T-cell (primary cell): ENCODE results near the gene AKR1B15. TPM values are rescaled to one million over a fixed set of nuclear protein-coding genes. Genes with fewer than 3 reads are reported as not detected.
A peak's percentile ranks its signal among the peaks of the same experiment; 100 is the strongest.
"Not testable (repeated sequence)": the region's sequence is repeated elsewhere in the genome, so short reads cannot be mapped to it uniquely, and the experiment has no call there.

ENCODE experiments used
- ATAC-seq, 4 experiments: fragments of 200-7000 bp in 3 of 4; fragments of 150-1000 bp in 1 of 4; cut with Tn5 transposase; replicated peaks in 1 of 4; 1 replicate in 3 of 4; 2 replicates in 1 of 4; pipeline ENCODE4 v1.10.0; 2021; ENCODE audit warnings: moderate library complexity in 3 of 4, mild to moderate bottlenecking in 2 of 4, moderate number of reproducible peaks in 1 of 4
- CTCF ChIA-PET, 2 donors: fragments of 300-600 bp; sonication (Branson Sonifier 250); formaldehyde crosslinking; loops; one replicate each; lab custom pipeline; 2022; ENCODE audit warnings: antibody characterized with exemption in 2 of 2; lab: Charles Lee
- POLR2A ChIA-PET, 2 donors: fragments of 300-600 bp; sonication (Branson Sonifier 250); formaldehyde crosslinking; loops; one replicate each; lab custom pipeline; 2022; ENCODE audit warnings: antibody characterized with exemption in 2 of 2; lab: Charles Lee
- DNase-seq, 35 experiments: peaks; one replicate each; pipeline versions ENCODE4 v3.0.0 to v3.0.0-alpha.2; 2013 to 2023
- H3K27ac ChIP-seq: one replicate; pipeline ENCODE4 v1.5.1; 2013; ENCODE audit warnings: low read length
- H3K27me3 ChIP-seq, 2 experiments: replicated peaks in 1 of 2; 1 replicate in 1 of 2; 2 replicates in 1 of 2; pipeline versions ENCODE4 v1.6.1 to v1.7.0; 2013; ENCODE audit warnings: low read length in 1 of 2, mixed read lengths in 1 of 2; ENCODE audit not compliant: control insufficient read depth in 2 of 2, insufficient read depth in 2 of 2; ENCODE audit errors: extremely low read depth in 1 of 2
- H3K36me3 ChIP-seq, 2 donors: 1 replicate in 1 of 2; 2 replicates in 1 of 2; pipeline versions ENCODE4 v1.6.1 to v1.7.0; 2013; ENCODE audit warnings: low read length in 1 of 2; ENCODE audit not compliant: control insufficient read depth in 2 of 2, insufficient read depth in 1 of 2; ENCODE audit errors: extremely low read depth in 1 of 2
- H3K4me1 ChIP-seq, 2 experiments: 1 replicate in 1 of 2; 2 replicates in 1 of 2; pipeline versions ENCODE4 v1.6.1 to v1.7.0; 2013; ENCODE audit warnings: low read length in 2 of 2, mixed read lengths in 1 of 2; ENCODE audit not compliant: insufficient read depth in 2 of 2, control insufficient read depth in 1 of 2; ENCODE audit errors: extremely low read depth in 1 of 2
- H3K4me3 ChIP-seq, 2 donors: 1 replicate in 1 of 2; 2 replicates in 1 of 2; pipeline versions ENCODE4 v1.5.1 to v1.7.0; 2013; ENCODE audit warnings: mild to moderate bottlenecking in 2 of 2, low read length in 1 of 2, moderate library complexity in 1 of 2; ENCODE audit not compliant: control insufficient read depth in 1 of 2; ENCODE audit errors: extremely low read depth in 1 of 2
- H3K9me3 ChIP-seq: 2 replicates; pipeline ENCODE4 v1.7.0; 2013
- H3K27ac Mint-ChIP-seq, 2 donors: one replicate each; pipeline ENCODE4 v1.8.0; 2020 to 2021; ENCODE audit warnings: mild to moderate bottlenecking in 2 of 2, mixed read lengths in 2 of 2
- H3K27me3 Mint-ChIP-seq, 2 donors: one replicate each; pipeline ENCODE4 v1.8.0; 2021 to 2022; ENCODE audit warnings: mixed read lengths in 2 of 2
- H3K36me3 Mint-ChIP-seq: one replicate; pipeline ENCODE4 v1.8.0; 2021; ENCODE audit warnings: mixed read lengths
- H3K4me1 Mint-ChIP-seq, 3 donors: one replicate each; pipeline ENCODE4 v1.8.0; 2020 to 2022; ENCODE audit warnings: mixed read lengths in 3 of 3, mild to moderate bottlenecking in 1 of 3
- H3K4me3 Mint-ChIP-seq, 3 donors: one replicate each; pipeline ENCODE4 v1.8.0; 2020 to 2022; ENCODE audit warnings: mild to moderate bottlenecking in 3 of 3, mixed read lengths in 3 of 3, moderate library complexity in 3 of 3
- H3K9me3 Mint-ChIP-seq, 3 donors: one replicate each; pipeline ENCODE4 v1.8.0; 2020 to 2022; ENCODE audit warnings: mixed read lengths in 3 of 3
- WGBS: methylation state at CpG from one replicate; pipeline ENCODE4 v1.1.5; 2013; ENCODE audit warnings: missing lambda C conversion rate; ENCODE audit not compliant: insufficient coverage; 5-methylcytosine and 5-hydroxymethylcytosine counted together
- total RNA-seq, 35 experiments: library from RNA in 6 of 35; stranded (reverse) in 6 of 35; fragments of 120-200 nt in 1 of 35; gene quantifications; one replicate each; pipeline versions ENCODE4 v1.2.1 to v1.2.4 and lab custom pipeline; 2013 to 2026

The AKR1B15 gene
- total RNA-seq, 5 donors from 2014 or later (not counting 1 experiment from before 2014, with no cell fraction given), result not detected

DNA sequence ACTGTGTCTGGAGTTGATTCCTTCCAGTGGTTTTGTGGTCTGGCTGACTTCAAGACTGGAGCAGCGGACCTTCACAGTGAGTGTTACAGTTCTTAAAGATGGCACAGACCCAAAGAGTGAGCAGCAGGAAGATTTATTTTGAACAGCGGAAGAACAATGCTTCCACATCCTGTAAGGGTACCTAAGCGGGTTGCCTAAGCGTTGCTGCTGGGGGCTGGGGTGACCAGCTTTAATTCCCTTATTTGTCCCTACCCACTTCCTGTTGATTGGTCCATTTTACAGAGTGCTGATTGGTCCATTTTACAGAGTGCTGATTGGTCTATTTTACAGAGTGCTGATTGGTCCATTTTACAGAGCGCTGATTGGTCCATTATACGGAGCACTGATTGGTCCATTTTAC, 13.2 kb downstream of the AKR1B15 start:
- Histone ChIP-seq H3K9me3 (no peaks in the 10 kb centered on the region), H3K27ac (no peak overlapping the region), H3K36me3 (no peaks in the 10 kb centered on the region), H3K4me1 (no peaks in the 10 kb centered on the region), H3K4me3 (no peak overlapping the region), H3K27me3 (peaks cover 0 to 12% of the 10 kb centered on the region in 2 experiments)
- Mint-ChIP-seq H3K4me3 (peak overlapping the region; percentile 29 to 62 (median 55)), H3K27me3 (peaks cover 4 to 7% of the 10 kb centered on the region in 2 donors), H3K9me3 (peaks cover 0 to 7% (median 0%) of the 10 kb centered on the region in 3 donors), H3K27ac (peak overlapping the region; percentile 71 to 75), H3K36me3 (peaks cover 4% of the 10 kb centered on the region), H3K4me1 (peaks cover 5 to 15% (median 13%) of the 10 kb centered on the region in 3 donors)
- CTCF ChIA-PET, result no interaction called here
- ATAC-seq, result peak in 3 of 4 experiments; percentile 47 to 90 (median 75)
- POLR2A ChIA-PET, result no interaction called here
- 65% methylated on average over 4 of the region's 6 CpGs for WGBS
- peak in 28 of 35 experiments; percentile 1 to 68 (median 30) for DNase-seq

DNA sequence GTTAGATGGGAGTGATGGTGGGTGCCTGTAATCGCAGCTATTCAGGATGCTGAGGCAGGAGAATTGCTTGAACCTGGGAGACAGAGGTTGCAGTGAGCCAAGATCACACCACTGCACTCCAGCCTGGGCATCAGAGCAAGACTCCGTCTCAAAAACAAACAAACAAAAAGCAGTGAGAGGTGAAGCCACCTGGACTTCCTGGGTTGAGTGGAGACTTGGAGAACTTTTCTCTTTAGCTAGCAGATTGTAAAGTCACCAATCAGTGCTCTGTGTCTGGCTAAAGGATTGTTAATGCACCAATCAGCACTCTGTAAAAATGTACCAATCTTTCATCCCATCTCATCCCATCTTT, 14.5 kb downstream of the AKR1B15 start:
- POLR2A ChIA-PET, ATAC-seq, H3K4me1 ChIP-seq, H3K4me3 Mint-ChIP-seq, H3K36me3 Mint-ChIP-seq, H3K27ac Mint-ChIP-seq, CTCF ChIA-PET, H3K36me3 ChIP-seq, H3K27me3 Mint-ChIP-seq, H3K4me3 ChIP-seq, H3K9me3 Mint-ChIP-seq, H3K27ac ChIP-seq, DNase-seq, H3K9me3 ChIP-seq: not testable (repeated sequence)
- peaks cover 0 to 16% of the 10 kb centered on the region in 2 experiments for H3K27me3 ChIP-seq
- WGBS, result 88% methylated on average over 1 of the region's 2 CpGs
- H3K4me1 Mint-ChIP-seq, result peaks cover 5 to 15% (median 13%) of the 10 kb centered on the region in 3 donors

DNA sequence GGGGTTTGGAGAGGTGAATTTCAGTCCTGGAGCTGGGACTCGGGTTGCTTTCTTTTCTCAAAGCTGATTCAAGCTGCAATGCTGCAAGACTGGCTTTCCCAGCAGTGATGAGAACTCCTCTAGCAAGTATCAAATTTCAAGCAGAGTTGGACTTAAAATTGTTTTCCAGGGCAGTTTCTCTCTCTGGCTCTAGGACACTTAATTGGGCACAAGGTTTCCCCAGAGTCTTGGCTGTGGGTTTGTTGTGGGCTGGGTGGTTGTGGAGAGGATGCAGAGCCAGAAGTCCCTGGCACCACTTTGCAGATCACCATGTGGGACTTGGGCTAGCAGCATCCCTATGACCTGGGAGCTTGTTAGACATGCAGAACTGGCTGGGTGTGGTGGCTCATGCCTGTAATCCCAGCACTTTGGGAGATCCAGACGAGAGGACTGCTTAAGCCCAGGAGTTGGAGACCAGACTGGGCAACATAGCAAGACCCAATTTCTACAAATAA, 16.8 kb downstream of the AKR1B15 start:
- no peak overlapping the region for H3K4me3 Mint-ChIP-seq
- H3K27ac Mint-ChIP-seq, result no peak overlapping the region
- H3K9me3 Mint-ChIP-seq, result peaks cover 8 to 14% (median 11%) of the 10 kb centered on the region in 3 donors
- Histone ChIP-seq H3K4me3 (no peak overlapping the region), H3K9me3 (no peaks in the 10 kb centered on the region), H3K27ac (no peak overlapping the region), H3K36me3 (no peaks in the 10 kb centered on the region), H3K27me3 (peaks cover 0 to 11% of the 10 kb centered on the region in 2 experiments), H3K4me1 (no peaks in the 10 kb centered on the region)
- ChIA-PET POLR2A (interaction anchor here in 1 of 2 donors (0.6 kb wide), 1 partner anchor 10 kb away, joined by 3 read pairs; no protein-coding TSS in a partner anchor), CTCF (interaction anchor here in 1 of 2 donors (0.6 kb wide), 1 partner anchor 670 kb away, joined by 3 read pairs; no protein-coding TSS in a partner anchor)
- peaks cover 4% of the 10 kb centered on the region for H3K36me3 Mint-ChIP-seq
- no peak for ATAC-seq
- 100% methylated on average over 1 of the region's 2 CpGs for WGBS
- peaks cover 5 to 15% (median 13%) of the 10 kb centered on the region in 3 donors for H3K4me1 Mint-ChIP-seq
- DNase-seq, result no peak
- H3K27me3 Mint-ChIP-seq, result peaks cover 3% of the 10 kb centered on the region in 2 donors

DNA sequence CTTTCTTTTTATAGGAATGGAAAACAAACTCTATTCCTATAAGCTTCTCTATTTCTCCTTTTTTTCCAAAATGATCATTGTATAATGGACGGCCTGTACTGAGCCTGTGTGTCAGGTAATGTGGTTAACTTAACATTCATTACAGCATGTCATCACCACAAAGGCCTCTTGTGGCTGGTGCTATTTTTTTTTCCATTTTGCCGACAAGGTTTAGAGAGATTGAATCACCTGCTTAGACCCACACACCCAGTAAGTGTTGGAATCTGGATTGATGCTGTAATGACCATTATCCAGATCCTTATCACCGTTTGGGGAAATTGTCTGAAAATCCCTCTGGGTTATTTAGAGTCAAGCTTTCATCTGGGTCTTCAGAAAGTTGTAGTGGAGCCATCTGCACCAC, 18.5 kb downstream of the AKR1B15 start:
- Mint-ChIP-seq H3K4me3 (no peak overlapping the region), H3K27ac (no peak overlapping the region), H3K36me3 (no peaks in the 10 kb centered on the region), H3K4me1 (peaks cover 0 to 7% (median 2%) of the 10 kb centered on the region in 3 donors), H3K9me3 (peaks cover 11 to 14% (median 11%) of the 10 kb centered on the region in 3 donors), H3K27me3 (peaks cover 1 to 3% of the 10 kb centered on the region in 2 donors)
- CTCF ChIA-PET, result interaction anchor here in 1 of 2 donors (0.7 kb wide), 2 partner anchors 9 to 523 kb away, joined by 3 read pairs; no protein-coding TSS in a partner anchor
- Histone ChIP-seq H3K27ac (no peak overlapping the region), H3K36me3 (no peaks in the 10 kb centered on the region), H3K4me1 (no peaks in the 10 kb centered on the region), H3K27me3 (peaks cover 0 to 17% of the 10 kb centered on the region in 2 experiments), H3K9me3 (no peaks in the 10 kb centered on the region), H3K4me3 (no peak overlapping the region)
- DNase-seq (no peak), ATAC-seq (no peak)
- POLR2A ChIA-PET, result no interaction called here
- WGBS, result no CpG with 5 or more reads among the region's 3 CpGs

- DNase-seq, H3K36me3 ChIP-seq, POLR2A ChIA-PET, H3K4me1 Mint-ChIP-seq, H3K36me3 Mint-ChIP-seq, H3K27me3 Mint-ChIP-seq, CTCF ChIA-PET, H3K9me3 ChIP-seq, ATAC-seq, H3K4me3 Mint-ChIP-seq, H3K4me1 ChIP-seq, H3K4me3 ChIP-seq, H3K27ac ChIP-seq, H3K27ac Mint-ChIP-seq: not testable (repeated sequence)
- peaks cover 4 to 14% (median 11%) of the 10 kb centered on the region in 3 donors for H3K9me3 Mint-ChIP-seq
- H3K27me3 ChIP-seq, result peaks cover 0 to 18% of the 10 kb centered on the region in 2 experiments
- no CpG with 5 or more reads among the region's 9 CpGs for WGBS
Observed at GRCh38 chr7:134569962-134570361, 21.1 kb downstream of the AKR1B15 start.

DNA sequence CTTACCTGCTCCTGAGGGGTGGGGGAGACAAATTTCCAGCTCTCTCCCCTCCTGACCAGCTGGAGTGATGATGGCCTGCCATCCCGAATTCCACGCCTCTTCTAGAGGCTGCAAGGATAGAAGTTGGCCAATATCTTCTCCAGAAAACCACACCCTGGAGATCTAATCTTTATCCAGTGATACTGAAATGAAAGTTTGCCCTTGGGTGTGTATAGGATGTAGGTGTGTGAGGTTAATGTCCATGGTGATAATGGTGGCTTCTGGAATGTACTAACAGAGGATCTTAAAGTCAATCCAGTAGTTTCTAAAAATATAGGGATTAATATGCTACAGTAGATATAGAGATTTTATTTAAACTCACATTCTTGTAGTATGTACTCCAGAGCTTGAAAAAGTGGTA, 22.2 kb downstream of the AKR1B15 start:
- peaks cover 0 to 11% of the 10 kb centered on the region in 2 experiments for H3K27me3 ChIP-seq
- H3K9me3 Mint-ChIP-seq, result peaks cover 4 to 14% (median 11%) of the 10 kb centered on the region in 3 donors
- no peak overlapping the region for H3K27ac ChIP-seq
- H3K27ac Mint-ChIP-seq, result no peak overlapping the region
- no peak overlapping the region for H3K4me3 ChIP-seq
- no peaks in the 10 kb centered on the region for H3K36me3 Mint-ChIP-seq
- DNase-seq (no peak), ATAC-seq (no peak)
- H3K36me3 ChIP-seq, result no peaks in the 10 kb centered on the region
- no peaks in the 10 kb centered on the region for H3K4me1 Mint-ChIP-seq
- no peaks in the 10 kb centered on the region for H3K9me3 ChIP-seq
- no peaks in the 10 kb centered on the region for H3K4me1 ChIP-seq
- POLR2A ChIA-PET, result no interaction called here
- CTCF ChIA-PET, result no interaction called here
- no CpG with 5 or more reads among the region's 2 CpGs for WGBS
- peaks cover 5 to 12% of the 10 kb centered on the region in 2 donors for H3K27me3 Mint-ChIP-seq
- no peak overlapping the region for H3K4me3 Mint-ChIP-seq
